NCI-H1417 treated with DMSO at 0.1 percent for 48 hours (cell line): Measurements from ENCODE around the gene RMI2.

ENCODE experiments used
- DNase-seq: peaks from one replicate; lab custom pipeline; 2025; lab: John Stamatoyannopoulos, UW

RMI2 gene

GRCh38 chr16:11309895-11310633 is 35.2 kb upstream of the RMI2 start:
- no peak for DNase-seq

- no peak for DNase-seq
Observed at GRCh38 chr16:11310634-11310977, 34.7 kb upstream of the RMI2 start.

DNA sequence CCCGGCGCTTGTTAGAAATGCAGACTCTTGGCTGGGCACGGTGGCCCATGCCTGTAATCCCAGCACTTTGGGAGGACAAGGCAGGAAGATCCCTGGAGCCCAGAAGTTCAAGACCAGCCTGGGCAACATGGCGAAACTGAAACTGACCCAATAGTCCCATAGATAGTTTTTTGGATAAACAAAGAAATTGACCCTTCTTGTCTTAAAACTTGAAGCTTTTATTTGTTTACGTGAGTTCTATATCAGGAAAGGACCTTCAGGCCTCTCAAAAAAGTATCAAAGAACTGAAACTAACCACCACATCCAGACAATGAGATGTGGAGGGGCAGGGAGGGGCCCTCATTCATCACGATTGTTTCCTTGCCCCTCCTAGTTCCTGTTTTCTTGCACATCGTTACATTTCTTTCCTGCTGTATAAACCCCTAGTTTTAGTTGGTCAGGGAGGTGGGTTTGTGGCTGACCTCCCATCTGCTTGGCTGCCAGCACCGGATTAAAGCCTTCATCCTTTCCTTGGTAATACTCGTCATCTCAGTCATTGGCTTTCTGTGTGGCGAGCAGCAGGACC is 34.2 kb upstream of the RMI2 start:
- no peak for DNase-seq

GRCh38 chr16:11312718-11313492 is 32.4 kb upstream of the RMI2 start:
- DNase-seq: no peak

GRCh38 chr16:11313493-11314308 is 31.6 kb upstream of the RMI2 start:
- DNase-seq: no peak

- DNase-seq: no peak
Observed at GRCh38 chr16:11314309-11314894, 30.9 kb upstream of the RMI2 start.

- no peak for DNase-seq
Observed at GRCh38 chr16:11315510-11315909, 29.7 kb upstream of the RMI2 start.

- no peak for DNase-seq
Observed at GRCh38 chr16:11316331-11317015, 28.8 kb upstream of the RMI2 start.

DNA sequence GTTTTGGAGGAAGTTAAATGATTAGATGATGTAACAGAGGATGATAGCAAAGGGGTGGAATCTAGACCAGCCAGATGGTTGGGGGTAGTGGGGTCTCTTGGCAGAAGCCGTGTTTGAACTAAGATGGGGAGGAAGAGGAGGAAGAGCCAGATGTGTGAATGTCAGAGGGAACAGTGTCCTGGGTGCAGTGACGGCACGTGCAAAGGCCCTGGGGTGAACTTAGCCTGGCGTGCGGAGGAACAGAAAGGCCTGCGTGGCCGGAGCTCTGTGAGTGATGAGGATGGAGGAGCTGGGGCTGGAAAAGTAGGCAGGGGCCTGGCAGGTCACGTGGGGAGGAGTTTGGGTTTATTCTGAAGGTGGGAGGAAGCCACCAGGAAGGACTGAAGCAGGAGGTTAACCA is 26.4 kb upstream of the RMI2 start:
- DNase-seq: no peak

GRCh38 chr16:11319529-11320146 is 25.6 kb upstream of the RMI2 start:
- no peak for DNase-seq

DNA sequence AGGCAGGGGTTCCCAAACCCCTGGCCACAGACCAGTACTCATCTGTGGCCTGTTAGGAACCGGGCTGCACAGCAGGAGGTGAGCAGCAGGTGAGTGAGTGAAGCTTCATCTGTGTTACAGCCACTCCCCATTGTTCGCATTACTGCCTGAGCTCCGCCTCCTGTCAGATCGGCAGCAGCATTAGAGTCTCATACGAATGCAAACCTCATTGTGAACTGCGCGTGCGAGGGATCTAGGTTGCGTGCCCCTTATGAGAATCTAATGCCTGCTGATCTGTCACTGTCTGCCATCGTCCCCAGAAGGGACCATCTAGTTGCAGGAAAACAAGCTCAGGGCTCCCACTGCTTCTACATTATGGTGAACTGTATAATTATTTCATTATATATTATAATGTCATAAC is 25.1 kb upstream of the RMI2 start:
- DNase-seq: no peak

GRCh38 chr16:11321662-11322061 is 23.6 kb upstream of the RMI2 start:
- no peak for DNase-seq

GRCh38 chr16:11322823-11323222 is 22.4 kb upstream of the RMI2 start:
- no peak for DNase-seq

DNA sequence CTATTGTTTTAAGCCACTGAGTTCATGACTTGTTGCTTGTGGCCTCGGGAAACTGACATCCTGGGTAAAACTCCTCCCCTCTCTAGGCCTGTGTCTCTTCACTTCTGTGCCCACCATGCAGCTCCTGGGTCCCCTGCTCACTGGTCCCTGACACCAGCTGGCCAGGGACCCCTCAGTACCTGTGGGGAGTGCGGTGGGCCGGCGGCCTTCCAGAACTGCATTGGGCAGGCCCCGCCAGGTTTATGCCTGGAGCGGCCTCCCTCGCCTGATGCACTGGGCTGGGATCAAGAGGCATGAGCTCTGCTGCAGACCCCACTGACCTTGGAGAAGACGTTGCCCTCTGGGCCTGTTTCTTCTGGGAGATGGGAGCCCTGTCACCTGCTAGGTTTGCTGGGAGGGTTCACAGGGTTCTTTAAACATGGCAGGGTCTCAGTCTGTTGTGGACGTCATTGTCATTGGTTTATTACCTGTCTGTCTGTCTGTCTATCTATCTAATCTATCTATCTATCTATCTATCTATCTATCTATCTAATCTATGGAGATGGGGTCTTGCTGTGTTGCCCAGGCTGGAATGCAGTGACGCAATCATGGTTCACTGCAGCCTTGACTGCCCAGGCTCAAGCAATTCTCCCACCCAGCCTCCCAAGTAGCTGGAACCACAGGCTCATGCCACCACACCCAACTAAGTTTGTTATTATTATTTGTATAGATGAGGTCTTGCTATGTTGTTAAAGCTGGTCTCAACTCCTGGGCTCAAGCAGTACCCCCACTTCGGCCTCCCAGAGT is 21.5 kb upstream of the RMI2 start:
- no peak for DNase-seq

GRCh38 chr16:11325404-11326083 is 19.7 kb upstream of the RMI2 start:
- DNase-seq: no peak

DNA sequence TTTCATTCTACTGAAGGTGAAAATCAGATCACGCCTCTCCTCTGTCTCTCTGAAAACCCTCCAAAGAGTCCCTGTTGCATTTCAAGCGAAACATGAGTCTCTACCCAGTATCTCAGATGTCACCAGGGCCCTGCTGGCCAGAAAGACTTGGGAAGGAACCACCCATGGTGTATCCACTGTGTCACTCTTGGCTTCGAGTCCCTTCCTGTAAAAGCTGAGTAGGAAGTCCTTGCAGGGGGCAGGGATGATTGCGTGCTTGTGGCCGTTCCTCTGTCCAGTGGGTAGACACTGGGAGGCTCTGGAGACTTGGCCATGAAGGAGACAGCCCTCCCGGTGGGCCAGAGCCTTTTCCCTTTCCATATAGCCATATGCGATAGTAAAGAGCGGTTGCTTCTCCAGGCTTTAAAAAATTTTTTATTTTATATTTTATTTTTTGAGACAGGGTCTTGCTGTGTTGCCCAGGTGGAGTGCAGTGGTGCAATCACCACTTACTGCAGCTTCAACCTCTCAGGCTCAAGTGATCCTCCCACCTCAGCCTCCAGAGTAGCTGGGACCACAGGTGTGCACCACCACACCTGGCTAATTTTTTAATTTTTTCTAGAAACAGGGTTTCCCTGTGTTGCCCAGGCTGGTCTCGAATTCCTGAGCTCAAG is 19.0 kb upstream of the RMI2 start:
- DNase-seq: no peak

GRCh38 chr16:11326737-11327276 is 18.5 kb upstream of the RMI2 start:
- no peak for DNase-seq

GRCh38 chr16:11327277-11328171 is 17.7 kb upstream of the RMI2 start:
- no peak for DNase-seq
